Ishikawa (cell line): ENCODE data around the gene ERICH3.

Experiments
- CEBPB ChIP-seq: IDR thresholded peaks from 2 replicates; pipeline ENCODE4 v1.6.1; 2012
- CREB1 ChIP-seq: IDR thresholded peaks from 2 replicates; pipeline ENCODE4 v1.6.1; 2012; ENCODE audit warnings: low read depth
- EGR1 ChIP-seq: IDR thresholded peaks from 2 replicates; pipeline ENCODE4 v1.6.1; 2012
- EP300 ChIP-seq: IDR thresholded peaks from 2 replicates; pipeline ENCODE4 v1.6.1; 2012; ENCODE audit warnings: borderline replicate concordance
- FOXM1 ChIP-seq: IDR thresholded peaks from 2 replicates; pipeline ENCODE4 v1.6.1; 2012; ENCODE audit warnings: low read depth, borderline replicate concordance
- NFIC ChIP-seq: IDR thresholded peaks from 2 replicates; pipeline ENCODE4 v1.6.1; 2012
- RAD21 ChIP-seq: IDR thresholded peaks from 2 replicates; pipeline ENCODE4 v1.6.1; 2012; ENCODE audit warnings: low read depth
- TAF1 ChIP-seq: IDR thresholded peaks from 2 replicates; pipeline ENCODE4 v1.6.1; 2012; ENCODE audit warnings: low read depth, mild to moderate bottlenecking
- TCF12 ChIP-seq: IDR thresholded peaks from 2 replicates; pipeline ENCODE4 v1.6.1; 2012; ENCODE audit warnings: low read depth
- TEAD4 ChIP-seq: IDR thresholded peaks from 2 replicates; pipeline ENCODE4 v1.6.1; 2012
- USF1 ChIP-seq: IDR thresholded peaks from 2 replicates; pipeline ENCODE4 v1.6.1; 2012
- YY1 ChIP-seq: IDR thresholded peaks from 2 replicates; pipeline ENCODE4 v1.6.1; 2012; ENCODE audit warnings: low read depth
- ZBTB7A ChIP-seq: IDR thresholded peaks from 2 replicates; pipeline ENCODE4 v1.6.1; 2012; ENCODE audit warnings: low read depth
- TF ChIP-seq, protein P1 (sequence below): IDR thresholded peaks from 2 replicates; pipeline ENCODE4 v1.6.1; 2012
- TF ChIP-seq, protein P2 (sequence below): IDR thresholded peaks from 2 replicates; pipeline ENCODE4 v1.6.1; 2012; ENCODE audit warnings: low read depth, mild to moderate bottlenecking

ERICH3 gene

DNA sequence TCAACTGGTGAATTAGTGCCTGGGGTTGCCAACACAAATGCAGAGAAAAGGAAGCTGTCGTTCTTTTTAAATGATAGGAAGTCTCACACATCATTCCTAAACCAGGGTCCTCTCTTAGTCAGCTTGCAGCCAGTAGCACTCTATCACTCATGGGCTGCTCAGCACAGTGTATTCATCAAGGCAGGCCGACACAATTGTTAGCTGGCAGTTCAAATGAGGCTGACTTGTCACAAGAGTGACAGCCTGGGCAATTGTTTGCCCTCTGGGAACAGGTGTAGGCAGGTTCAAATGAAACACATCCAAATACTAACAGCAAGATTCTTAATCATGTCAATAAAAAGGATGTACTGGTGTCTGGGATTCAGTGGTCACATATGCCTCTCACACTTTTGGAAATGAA lies 76.9 kb downstream of the ERICH3 start:
- no peak for TF ChIP-seq CEBPB
- no peak for TF ChIP-seq EP300
- TF ChIP-seq, protein P1, sequence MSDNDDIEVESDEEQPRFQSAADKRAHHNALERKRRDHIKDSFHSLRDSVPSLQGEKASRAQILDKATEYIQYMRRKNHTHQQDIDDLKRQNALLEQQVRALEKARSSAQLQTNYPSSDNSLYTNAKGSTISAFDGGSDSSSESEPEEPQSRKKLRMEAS, result no peak
- TF ChIP-seq NFIC, result no peak
- TF ChIP-seq RAD21, result no peak
- TF ChIP-seq ZBTB7A, result no peak
- TF ChIP-seq EGR1, result no peak
- TF ChIP-seq FOXM1, result no peak
- no peak for TF ChIP-seq TAF1

- TF ChIP-seq, protein P1, result no peak
- no peak for TF ChIP-seq EP300
- TF ChIP-seq FOXM1, result no peak
- TF ChIP-seq TAF1, result no peak
- no peak for TF ChIP-seq EGR1
- TF ChIP-seq YY1, result no peak
- no peak for TF ChIP-seq NFIC
- TF ChIP-seq TEAD4, result no peak
- no peak for TF ChIP-seq RAD21
- no peak for TF ChIP-seq CEBPB
- no peak for TF ChIP-seq USF1
- no peak for TF ChIP-seq ZBTB7A
- TF ChIP-seq, protein P2, sequence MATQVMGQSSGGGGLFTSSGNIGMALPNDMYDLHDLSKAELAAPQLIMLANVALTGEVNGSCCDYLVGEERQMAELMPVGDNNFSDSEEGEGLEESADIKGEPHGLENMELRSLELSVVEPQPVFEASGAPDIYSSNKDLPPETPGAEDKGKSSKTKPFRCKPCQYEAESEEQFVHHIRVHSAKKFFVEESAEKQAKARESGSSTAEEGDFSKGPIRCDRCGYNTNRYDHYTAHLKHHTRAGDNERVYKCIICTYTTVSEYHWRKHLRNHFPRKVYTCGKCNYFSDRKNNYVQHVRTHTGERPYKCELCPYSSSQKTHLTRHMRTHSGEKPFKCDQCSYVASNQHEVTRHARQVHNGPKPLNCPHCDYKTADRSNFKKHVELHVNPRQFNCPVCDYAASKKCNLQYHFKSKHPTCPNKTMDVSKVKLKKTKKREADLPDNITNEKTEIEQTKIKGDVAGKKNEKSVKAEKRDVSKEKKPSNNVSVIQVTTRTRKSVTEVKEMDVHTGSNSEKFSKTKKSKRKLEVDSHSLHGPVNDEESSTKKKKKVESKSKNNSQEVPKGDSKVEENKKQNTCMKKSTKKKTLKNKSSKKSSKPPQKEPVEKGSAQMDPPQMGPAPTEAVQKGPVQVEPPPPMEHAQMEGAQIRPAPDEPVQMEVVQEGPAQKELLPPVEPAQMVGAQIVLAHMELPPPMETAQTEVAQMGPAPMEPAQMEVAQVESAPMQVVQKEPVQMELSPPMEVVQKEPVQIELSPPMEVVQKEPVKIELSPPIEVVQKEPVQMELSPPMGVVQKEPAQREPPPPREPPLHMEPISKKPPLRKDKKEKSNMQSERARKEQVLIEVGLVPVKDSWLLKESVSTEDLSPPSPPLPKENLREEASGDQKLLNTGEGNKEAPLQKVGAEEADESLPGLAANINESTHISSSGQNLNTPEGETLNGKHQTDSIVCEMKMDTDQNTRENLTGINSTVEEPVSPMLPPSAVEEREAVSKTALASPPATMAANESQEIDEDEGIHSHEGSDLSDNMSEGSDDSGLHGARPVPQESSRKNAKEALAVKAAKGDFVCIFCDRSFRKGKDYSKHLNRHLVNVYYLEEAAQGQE, result no peak
Observed at GRCh38 chr1:74593887-74594866, 79.4 kb downstream of the ERICH3 start.

GRCh38 chr1:74592580-74593355 lies 80.8 kb downstream of the ERICH3 start:
- TF ChIP-seq RAD21, result no peak
- TF ChIP-seq TAF1, result no peak

- no peak for TF ChIP-seq TEAD4
- no peak for TF ChIP-seq ZBTB7A
- no peak for TF ChIP-seq CEBPB
- no peak for TF ChIP-seq EP300
- TF ChIP-seq TAF1, result no peak
- TF ChIP-seq TCF12, result no peak
- TF ChIP-seq USF1, result no peak
- TF ChIP-seq CREB1, result no peak
- no peak for TF ChIP-seq NFIC
- TF ChIP-seq EGR1, result no peak
- TF ChIP-seq RAD21, result no peak
- TF ChIP-seq YY1, result no peak
- TF ChIP-seq, protein P2, result no peak
- TF ChIP-seq, protein P1, result no peak
- TF ChIP-seq FOXM1, result no peak
Observed at GRCh38 chr1:74591949-74592348, 81.6 kb downstream of the ERICH3 start.

GRCh38 chr1:74590288-74590687 lies 83.3 kb downstream of the ERICH3 start:
- TF ChIP-seq, protein P2, result no peak
- no peak for TF ChIP-seq FOXM1
- no peak for TF ChIP-seq CREB1
- no peak for TF ChIP-seq TAF1
- TF ChIP-seq CEBPB, result no peak
